Measurements from ENCODE around the gene MMP15. TPM values are rescaled to one million over a fixed set of nuclear protein-coding genes. Genes with fewer than 3 reads are reported as not detected.

Gene MMP15
- total and polyA plus RNA-seq, 7 experiments from 2014 or later, result 0.06 to 0.85 (median 0.47) TPM; not detected in 1

DNA sequence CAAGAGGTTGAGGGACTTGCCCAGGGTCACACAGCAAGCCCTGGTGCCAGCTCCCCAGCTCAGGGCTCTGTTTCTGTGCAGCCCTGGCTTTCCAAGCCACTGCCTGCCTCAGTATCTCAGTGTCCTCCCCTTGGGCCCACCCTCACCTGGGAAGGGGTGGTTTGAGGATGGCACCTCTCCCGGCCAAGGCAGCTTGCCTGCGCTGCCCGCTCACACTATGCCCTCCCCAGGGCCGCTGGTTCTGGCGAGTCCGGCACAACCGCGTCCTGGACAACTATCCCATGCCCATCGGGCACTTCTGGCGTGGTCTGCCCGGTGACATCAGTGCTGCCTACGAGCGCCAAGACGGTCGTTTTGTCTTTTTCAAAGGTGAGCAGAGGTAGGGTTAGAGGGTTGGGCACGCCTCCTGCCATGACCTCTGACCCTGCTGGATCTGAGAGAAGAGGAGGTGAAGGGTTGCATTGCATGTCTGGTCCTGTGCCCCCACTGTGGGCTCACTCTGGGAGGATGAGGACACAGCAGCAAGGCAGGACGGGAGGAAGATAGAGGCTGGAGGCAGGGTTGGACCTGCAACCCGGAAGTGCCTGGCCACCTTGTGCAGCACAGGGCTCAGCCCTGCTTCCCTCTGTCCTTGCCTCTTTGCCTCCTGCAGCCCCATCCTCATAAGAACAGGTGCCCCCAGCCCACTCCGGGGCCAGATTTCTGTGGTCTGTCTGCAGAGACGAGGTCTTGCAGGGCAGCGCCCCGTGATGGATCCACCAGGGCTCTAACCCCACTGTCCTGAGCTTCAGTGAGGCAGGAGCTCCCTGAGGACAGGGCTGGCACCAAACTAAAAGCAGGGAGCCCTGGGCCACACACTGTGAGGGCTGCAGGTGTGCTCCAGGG is 16.7 kb downstream of the MMP15 start:
- POLR2A ChIA-PET, result no interaction called here
- intact Hi-C loops (cut with micrococcal nuclease), result no loop called here
- H3K9me3 ChIP-seq (ENCODE audit: control insufficient read depth in 2 of 3, low read length in 3 of 3), result no peaks in the 10 kb centered on the region
- no peak overlapping the region for H3K4me3 ChIP-seq (ENCODE audit: low read length)
- no peak overlapping the region for H3K27ac ChIP-seq (ENCODE audit: low read depth, low read length)
- CTCF ChIA-PET, result interaction anchor here (0.5 kb wide), 1 partner anchor 1340 kb away, joined by 3 read pairs; no protein-coding TSS in a partner anchor
- H3K4me1 Mint-ChIP-seq, result no peaks in the 10 kb centered on the region
- H3K9me3 Mint-ChIP-seq, result no peaks in the 10 kb centered on the region
- H3K27me3 Mint-ChIP-seq, result no peaks in the 10 kb centered on the region
- H3K4me1 ChIP-seq (ENCODE audit: control insufficient read depth in 2 of 2, insufficient read depth in 2 of 2, low read length in 2 of 2), result no peaks in the 10 kb centered on the region
- no peaks in the 10 kb centered on the region for H3K36me3 Mint-ChIP-seq
- no peak overlapping the region for H3K27ac Mint-ChIP-seq
- no peak for DNase-seq
- no peaks in the 10 kb centered on the region for H3K36me3 ChIP-seq (ENCODE audit: control insufficient read depth in 2 of 3, insufficient read depth in 3 of 3, low read length in 3 of 3)
- ATAC-seq, result no peak
- H3K4me3 Mint-ChIP-seq, result no peak overlapping the region
- no peaks in the 10 kb centered on the region for H3K27me3 ChIP-seq (ENCODE audit: control insufficient read depth in 2 of 2, insufficient read depth in 2 of 2, low read length in 2 of 2)

GRCh38 chr16:58042886-58043515 is 17.4 kb downstream of the MMP15 start:
- no peaks in the 10 kb centered on the region for H3K9me3 Mint-ChIP-seq
- no peaks in the 10 kb centered on the region for H3K36me3 ChIP-seq (ENCODE audit: control insufficient read depth in 2 of 3, insufficient read depth in 3 of 3, low read length in 3 of 3)

DNA sequence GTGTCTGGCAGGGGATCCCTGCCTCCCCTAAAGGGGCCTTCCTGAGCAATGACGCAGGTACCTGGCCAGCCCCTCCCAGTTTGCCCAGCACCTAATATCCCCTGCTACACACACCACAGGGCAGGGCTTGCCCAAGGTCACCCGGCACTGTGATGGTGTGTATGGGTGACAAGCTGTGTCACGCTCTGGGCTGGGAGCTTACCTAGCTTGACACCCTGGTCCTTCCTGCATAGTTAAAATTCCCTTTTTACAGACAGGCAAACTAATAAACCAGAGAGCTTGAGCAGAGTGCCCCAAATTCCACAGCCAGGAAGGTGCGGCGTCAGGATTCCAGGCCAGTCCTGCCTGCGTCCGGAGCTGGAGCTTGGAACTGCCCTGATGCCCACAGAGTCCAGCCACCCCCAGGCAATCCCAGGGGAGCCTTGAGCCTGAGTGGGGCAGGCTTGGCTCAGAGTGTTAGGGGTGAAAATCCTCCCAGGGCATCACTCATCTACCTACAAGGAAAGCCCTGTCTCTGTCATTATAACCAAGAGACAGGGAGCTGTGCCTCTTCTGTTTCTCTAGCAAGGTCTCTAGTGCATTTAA is 18.1 kb downstream of the MMP15 start:
- Mint-ChIP-seq H3K4me1 (no peaks in the 10 kb centered on the region), H3K36me3 (no peaks in the 10 kb centered on the region), H3K9me3 (no peaks in the 10 kb centered on the region), H3K27me3 (no peaks in the 10 kb centered on the region), H3K4me3 (no peak overlapping the region), H3K27ac (no peak overlapping the region)
- Histone ChIP-seq H3K27ac (ENCODE audit: low read depth, low read length) (no peak overlapping the region), H3K4me1 (ENCODE audit: control insufficient read depth in 2 of 2, insufficient read depth in 2 of 2, low read length in 2 of 2) (no peaks in the 10 kb centered on the region), H3K4me3 (ENCODE audit: low read length) (no peak overlapping the region), H3K36me3 (ENCODE audit: control insufficient read depth in 2 of 3, insufficient read depth in 3 of 3, low read length in 3 of 3) (no peaks in the 10 kb centered on the region), H3K9me3 (ENCODE audit: control insufficient read depth in 2 of 3, low read length in 3 of 3) (no peaks in the 10 kb centered on the region), H3K27me3 (ENCODE audit: control insufficient read depth in 2 of 2, insufficient read depth in 2 of 2, low read length in 2 of 2) (no peaks in the 10 kb centered on the region)
- ChIA-PET POLR2A (no interaction called here), CTCF (no interaction called here)
- intact Hi-C loops (cut with micrococcal nuclease), result no loop called here
- DNase-seq (no peak), ATAC-seq (peak; percentile 10)

More at GRCh38 chr16:58042886-58043515, 17.4 kb downstream of the MMP15 start:
- Histone ChIP-seq H3K27ac (ENCODE audit: low read depth, low read length) (no peak overlapping the region), H3K4me1 (ENCODE audit: control insufficient read depth in 2 of 2, insufficient read depth in 2 of 2, low read length in 2 of 2) (no peaks in the 10 kb centered on the region), H3K27me3 (ENCODE audit: control insufficient read depth in 2 of 2, insufficient read depth in 2 of 2, low read length in 2 of 2) (no peaks in the 10 kb centered on the region), H3K4me3 (ENCODE audit: low read length) (no peak overlapping the region), H3K9me3 (ENCODE audit: control insufficient read depth in 2 of 3, low read length in 3 of 3) (no peaks in the 10 kb centered on the region)
- H3K4me3 Mint-ChIP-seq, result no peak overlapping the region
- no peaks in the 10 kb centered on the region for H3K27me3 Mint-ChIP-seq
- ATAC-seq (peak; percentile 2), DNase-seq (no peak)
- ChIA-PET CTCF (no interaction called here), POLR2A (no interaction called here)
- H3K27ac Mint-ChIP-seq, result peak overlapping the region in 1 of 9 donors; percentile 63
- H3K36me3 Mint-ChIP-seq, result no peaks in the 10 kb centered on the region
- intact Hi-C loops (cut with micrococcal nuclease), result no loop called here
- no peaks in the 10 kb centered on the region for H3K4me1 Mint-ChIP-seq

- CTCF ChIA-PET, result no interaction called here
- Histone ChIP-seq H3K27me3 (ENCODE audit: control insufficient read depth in 2 of 2, insufficient read depth in 2 of 2, low read length in 2 of 2) (no peaks in the 10 kb centered on the region), H3K27ac (ENCODE audit: low read depth, low read length) (no peak overlapping the region), H3K9me3 (ENCODE audit: control insufficient read depth in 2 of 3, low read length in 3 of 3) (no peaks in the 10 kb centered on the region), H3K4me1 (ENCODE audit: control insufficient read depth in 2 of 2, insufficient read depth in 2 of 2, low read length in 2 of 2) (no peaks in the 10 kb centered on the region), H3K36me3 (ENCODE audit: control insufficient read depth in 2 of 3, insufficient read depth in 3 of 3, low read length in 3 of 3) (no peaks in the 10 kb centered on the region), H3K4me3 (ENCODE audit: low read length) (no peak overlapping the region)
- DNase-seq, result no peak
- Mint-ChIP-seq H3K4me1 (peaks cover 0 to under 1% (median 0%) of the 10 kb centered on the region in 7 donors), H3K27ac (no peak overlapping the region), H3K27me3 (no peaks in the 10 kb centered on the region), H3K36me3 (no peaks in the 10 kb centered on the region), H3K4me3 (no peak overlapping the region), H3K9me3 (no peaks in the 10 kb centered on the region)
- POLR2A ChIA-PET, result no interaction called here
- intact Hi-C loops (cut with micrococcal nuclease), result no loop called here
- ATAC-seq, result no peak
These were observed 18.9 kb downstream of the MMP15 start for GRCh38 chr16:58044266-58045019.

DNA sequence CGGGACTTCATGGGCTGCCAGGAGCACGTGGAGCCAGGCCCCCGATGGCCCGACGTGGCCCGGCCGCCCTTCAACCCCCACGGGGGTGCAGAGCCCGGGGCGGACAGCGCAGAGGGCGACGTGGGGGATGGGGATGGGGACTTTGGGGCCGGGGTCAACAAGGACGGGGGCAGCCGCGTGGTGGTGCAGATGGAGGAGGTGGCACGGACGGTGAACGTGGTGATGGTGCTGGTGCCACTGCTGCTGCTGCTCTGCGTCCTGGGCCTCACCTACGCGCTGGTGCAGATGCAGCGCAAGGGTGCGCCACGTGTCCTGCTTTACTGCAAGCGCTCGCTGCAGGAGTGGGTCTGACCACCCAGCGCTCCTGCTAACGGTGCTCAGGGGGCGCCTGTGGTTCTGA is 19.5 kb downstream of the MMP15 start:
- intact Hi-C loops (cut with micrococcal nuclease), result no loop called here
- ATAC-seq, result no peak
- CTCF ChIA-PET, result no interaction called here
- H3K4me1 ChIP-seq (ENCODE audit: control insufficient read depth in 2 of 2, insufficient read depth in 2 of 2, low read length in 2 of 2), result no peaks in the 10 kb centered on the region
- Mint-ChIP-seq H3K36me3 (no peaks in the 10 kb centered on the region), H3K4me1 (peaks cover 0 to 2% (median 0%) of the 10 kb centered on the region in 7 donors), H3K27me3 (no peaks in the 10 kb centered on the region), H3K27ac (no peak overlapping the region), H3K9me3 (no peaks in the 10 kb centered on the region), H3K4me3 (no peak overlapping the region)
- POLR2A ChIA-PET, result no interaction called here
- no peak overlapping the region for H3K4me3 ChIP-seq (ENCODE audit: low read length)
- H3K36me3 ChIP-seq (ENCODE audit: control insufficient read depth in 2 of 3, insufficient read depth in 3 of 3, low read length in 3 of 3), result no peaks in the 10 kb centered on the region
- H3K27ac ChIP-seq (ENCODE audit: low read depth, low read length), result no peak overlapping the region
- no peak for DNase-seq
- no peaks in the 10 kb centered on the region for H3K27me3 ChIP-seq (ENCODE audit: control insufficient read depth in 2 of 2, insufficient read depth in 2 of 2, low read length in 2 of 2)
- no peaks in the 10 kb centered on the region for H3K9me3 ChIP-seq (ENCODE audit: control insufficient read depth in 2 of 3, low read length in 3 of 3)

DNA sequence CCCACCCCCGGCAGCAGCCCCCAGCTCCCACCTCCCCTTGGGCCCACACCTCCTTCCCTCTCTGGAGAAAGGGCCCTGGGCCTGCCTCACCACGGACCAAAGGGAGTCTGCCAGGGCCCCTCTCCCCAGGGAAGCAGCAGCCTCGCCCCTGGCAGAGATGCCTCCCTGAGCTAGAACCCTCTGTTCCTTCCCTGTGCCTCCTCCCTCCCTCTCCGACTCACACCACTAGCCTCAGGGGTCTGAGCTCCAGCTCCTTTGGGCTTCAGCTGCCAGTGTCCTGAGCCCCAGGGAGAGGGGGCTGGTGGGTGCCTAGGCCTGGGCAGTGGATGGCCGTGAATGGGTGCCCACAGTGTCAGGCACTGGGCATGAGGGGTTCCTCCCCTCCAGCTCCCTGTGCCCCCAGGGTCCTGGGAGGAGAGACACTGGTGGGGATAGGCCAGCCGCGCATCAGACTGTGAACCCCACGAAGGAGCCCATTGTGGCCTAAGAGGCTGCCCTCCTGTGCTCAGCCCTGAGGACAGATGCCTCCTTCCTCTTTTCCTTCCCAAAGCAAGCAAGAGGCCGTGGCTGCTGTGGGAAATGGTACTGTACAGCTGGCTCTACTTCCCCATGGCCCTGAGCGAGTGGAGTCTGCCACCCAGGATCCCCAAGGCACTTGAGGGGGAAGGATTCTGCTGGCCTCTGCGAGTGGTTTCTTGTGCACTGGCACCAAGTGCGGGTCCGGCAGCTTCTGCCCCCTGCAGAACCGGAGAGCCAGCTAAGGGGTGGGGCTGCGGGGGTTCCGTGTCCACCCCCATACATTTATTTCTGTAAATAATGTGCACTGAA is 20.7 kb downstream of the MMP15 start:
- DNase-seq, result no peak
- intact Hi-C loops (cut with micrococcal nuclease), result no loop called here
- no peaks in the 10 kb centered on the region for H3K27me3 Mint-ChIP-seq
- H3K4me1 ChIP-seq (ENCODE audit: control insufficient read depth in 2 of 2, insufficient read depth in 2 of 2, low read length in 2 of 2), result no peaks in the 10 kb centered on the region
- peak; percentile 23 for ATAC-seq
- H3K36me3 ChIP-seq (ENCODE audit: control insufficient read depth in 2 of 3, insufficient read depth in 3 of 3, low read length in 3 of 3), result no peaks in the 10 kb centered on the region
- H3K4me3 Mint-ChIP-seq, result no peak overlapping the region
- no peak overlapping the region for H3K4me3 ChIP-seq (ENCODE audit: low read length)
- H3K27me3 ChIP-seq (ENCODE audit: control insufficient read depth in 2 of 2, insufficient read depth in 2 of 2, low read length in 2 of 2), result no peaks in the 10 kb centered on the region
- H3K27ac Mint-ChIP-seq, result no peak overlapping the region
- H3K36me3 Mint-ChIP-seq, result no peaks in the 10 kb centered on the region
- no peaks in the 10 kb centered on the region for H3K9me3 ChIP-seq (ENCODE audit: control insufficient read depth in 2 of 3, low read length in 3 of 3)
- no peak overlapping the region for H3K27ac ChIP-seq (ENCODE audit: low read depth, low read length)
- CTCF ChIA-PET, result no interaction called here
- POLR2A ChIA-PET, result no interaction called here
- H3K9me3 Mint-ChIP-seq, result no peaks in the 10 kb centered on the region
- peaks cover 0 to 2% (median 0%) of the 10 kb centered on the region in 7 donors for H3K4me1 Mint-ChIP-seq

All from naive thymus-derived CD4-positive, alpha-beta T cell (primary cell).